Neural cell (in vitro differentiated cells): ENCODE measurements around the gene SLC4A5. TPM values are rescaled to one million over a fixed set of nuclear protein-coding genes. Genes with fewer than 3 reads are reported as not detected.

Experiments used
- H2AFZ ChIP-seq: fragments of 200-600, 300-800 bp; sonication (generic), shearing (Covaris generic); 2 replicates; pipeline ENCODE4 v1.6.0; 2014; ENCODE audit warnings: low read depth, mild to moderate bottlenecking, antibody characterized with exemption, low read length, moderate library complexity
- H3F3A ChIP-seq: fragments of 200-600 bp; shearing (Covaris generic); 2 replicates; pipeline ENCODE4 v1.6.1; 2016; ENCODE audit warnings: mild to moderate bottlenecking, moderate library complexity, mixed read lengths, antibody characterized with exemption, low read length; ENCODE audit not compliant: insufficient read depth, poor library complexity, severe bottlenecking
- H3K27ac ChIP-seq: fragments of 200-600, 300-800 bp; sonication (generic), shearing (Covaris generic); 2 replicates; pipeline ENCODE4 v1.5.1; 2014; ENCODE audit warnings: mild to moderate bottlenecking, low read length, moderate library complexity
- H3K27me3 ChIP-seq: fragments of 300-800, 200-600 bp; sonication (generic), shearing (Covaris generic); 2 replicates; pipeline ENCODE4 v1.6.0; 2014; ENCODE audit warnings: mild to moderate bottlenecking, low read depth, low read length, moderate library complexity; ENCODE audit not compliant: insufficient read depth
- H3K36me3 ChIP-seq: fragments of 300-800, 200-600 bp; sonication (generic), shearing (Covaris generic); 2 replicates; pipeline ENCODE4 v1.5.1; 2014; ENCODE audit warnings: mild to moderate bottlenecking, antibody characterized with exemption, low read length, moderate library complexity; ENCODE audit not compliant: insufficient read depth
- H3K4me2 ChIP-seq: fragments of 300-800, 200-600 bp; sonication (generic), shearing (Covaris generic); 2 replicates; pipeline ENCODE4 v1.6.0; 2014; ENCODE audit warnings: mild to moderate bottlenecking, low read length
- H3K4me3 ChIP-seq: fragments of 300-800, 200-600 bp; sonication (generic), shearing (Covaris generic); 2 replicates; pipeline ENCODE4 v1.5.1; 2014; ENCODE audit warnings: mild to moderate bottlenecking, low read length, moderate library complexity
- H3K79me2 ChIP-seq: fragments of 200-600 bp; shearing (Covaris generic); replicated peaks from 2 replicates; pipeline ENCODE4 v1.6.0; 2014; ENCODE audit warnings: mild to moderate bottlenecking, low read length, moderate library complexity; ENCODE audit not compliant: insufficient read depth
- H3K9ac ChIP-seq: fragments of 300-800, 200-600 bp; sonication (generic), shearing (Covaris generic); 2 replicates; pipeline ENCODE4 v1.6.1; 2016; ENCODE audit warnings: mild to moderate bottlenecking, low read length, mixed read lengths
- H3K9me2 ChIP-seq: fragments of 200-600 bp; shearing (Covaris generic); 2 replicates; pipeline ENCODE4 v1.6.1; 2016; ENCODE audit warnings: mild to moderate bottlenecking, low read length, mixed read lengths; ENCODE audit not compliant: insufficient read depth
- H3K9me3 ChIP-seq: fragments of 200-600, 300-800 bp; sonication (generic), shearing (Covaris generic); 2 replicates; pipeline ENCODE4 v1.6.1; 2016; ENCODE audit warnings: mild to moderate bottlenecking, mixed run types, low read length, moderate library complexity, mixed read lengths
- H4K20me1 ChIP-seq: fragments of 200-600 bp; shearing (Covaris generic); 2 replicates; pipeline ENCODE4 v1.6.1; 2016; ENCODE audit warnings: mild to moderate bottlenecking, mixed run types; ENCODE audit not compliant: insufficient read depth
- EP300 ChIP-seq: fragments of 450-650 bp; conservative IDR thresholded peaks from 2 replicates; pipeline ENCODE4 v1.6.1; 2014; ENCODE audit warnings: antibody characterized with exemption, mild to moderate bottlenecking, moderate library complexity; ENCODE audit not compliant: poor library complexity, severe bottlenecking
- EZH2 ChIP-seq: fragments of 200-600, 300-800 bp; shearing (Covaris generic), sonication (generic); IDR thresholded peaks from 2 replicates; pipeline ENCODE4 v1.6.1; 2014; ENCODE audit warnings: antibody characterized with exemption, low read length, borderline replicate concordance, mild to moderate bottlenecking; ENCODE audit not compliant: insufficient read depth, poor library complexity, severe bottlenecking
- MXI1 ChIP-seq: fragments of 450-650 bp; conservative IDR thresholded peaks from 2 replicates; pipeline ENCODE4 v1.6.1; 2014; ENCODE audit warnings: antibody characterized with exemption, mild to moderate bottlenecking; ENCODE audit not compliant: poor library complexity, severe bottlenecking
- POLR2AphosphoS5 ChIP-seq: IDR thresholded peaks from 2 replicates; pipeline ENCODE4 v1.6.1; 2012
- RAD21 ChIP-seq: fragments of 450-650 bp; conservative IDR thresholded peaks from 2 replicates; pipeline ENCODE4 v1.6.1; 2014; ENCODE audit warnings: antibody characterized with exemption, mild to moderate bottlenecking, moderate library complexity
- SMC3 ChIP-seq: fragments of 450-650 bp; conservative IDR thresholded peaks from 2 replicates; pipeline ENCODE4 v1.6.1; 2014; ENCODE audit warnings: antibody characterized with exemption, mild to moderate bottlenecking, moderate library complexity; ENCODE audit not compliant: poor library complexity
- TAF1 ChIP-seq: IDR thresholded peaks from 2 replicates; pipeline ENCODE4 v1.6.1; 2012; ENCODE audit warnings: low read depth
- polyA plus RNA-seq: library from polyadenylated mRNA; depleted of rRNA; stranded (reverse); fragments of >200 nt; gene quantifications from 2 replicates; pipeline ENCODE4 v1.2.3, GENCODE V29; 2014
- TF ChIP-seq, protein P1 (sequence below): fragments of 450-650 bp; IDR thresholded peaks from 2 replicates; pipeline ENCODE4 v1.5.1; 2014; ENCODE audit warnings: antibody characterized with exemption, mild to moderate bottlenecking, moderate library complexity; ENCODE audit not compliant: poor library complexity, severe bottlenecking
- TF ChIP-seq, protein P2 (sequence below): IDR thresholded peaks from 2 replicates; pipeline ENCODE4 v1.6.1; 2012; ENCODE audit warnings: borderline replicate concordance

SLC4A5 gene
- polyA plus RNA-seq, 1 donor from 2014 or later: 3.9 TPM

GRCh38 chr2:74383254-74383653 is 40.0 kb upstream of the SLC4A5 start:
- TF ChIP-seq POLR2AphosphoS5 (no peak), SMC3 (no peak), MXI1 (no peak), RAD21 (no peak), EZH2 (no peak), EP300 (no peak), TAF1 (no peak)
- TF ChIP-seq, protein P1, sequence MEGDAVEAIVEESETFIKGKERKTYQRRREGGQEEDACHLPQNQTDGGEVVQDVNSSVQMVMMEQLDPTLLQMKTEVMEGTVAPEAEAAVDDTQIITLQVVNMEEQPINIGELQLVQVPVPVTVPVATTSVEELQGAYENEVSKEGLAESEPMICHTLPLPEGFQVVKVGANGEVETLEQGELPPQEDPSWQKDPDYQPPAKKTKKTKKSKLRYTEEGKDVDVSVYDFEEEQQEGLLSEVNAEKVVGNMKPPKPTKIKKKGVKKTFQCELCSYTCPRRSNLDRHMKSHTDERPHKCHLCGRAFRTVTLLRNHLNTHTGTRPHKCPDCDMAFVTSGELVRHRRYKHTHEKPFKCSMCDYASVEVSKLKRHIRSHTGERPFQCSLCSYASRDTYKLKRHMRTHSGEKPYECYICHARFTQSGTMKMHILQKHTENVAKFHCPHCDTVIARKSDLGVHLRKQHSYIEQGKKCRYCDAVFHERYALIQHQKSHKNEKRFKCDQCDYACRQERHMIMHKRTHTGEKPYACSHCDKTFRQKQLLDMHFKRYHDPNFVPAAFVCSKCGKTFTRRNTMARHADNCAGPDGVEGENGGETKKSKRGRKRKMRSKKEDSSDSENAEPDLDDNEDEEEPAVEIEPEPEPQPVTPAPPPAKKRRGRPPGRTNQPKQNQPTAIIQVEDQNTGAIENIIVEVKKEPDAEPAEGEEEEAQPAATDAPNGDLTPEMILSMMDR: no peak
- TF ChIP-seq, protein P2, sequence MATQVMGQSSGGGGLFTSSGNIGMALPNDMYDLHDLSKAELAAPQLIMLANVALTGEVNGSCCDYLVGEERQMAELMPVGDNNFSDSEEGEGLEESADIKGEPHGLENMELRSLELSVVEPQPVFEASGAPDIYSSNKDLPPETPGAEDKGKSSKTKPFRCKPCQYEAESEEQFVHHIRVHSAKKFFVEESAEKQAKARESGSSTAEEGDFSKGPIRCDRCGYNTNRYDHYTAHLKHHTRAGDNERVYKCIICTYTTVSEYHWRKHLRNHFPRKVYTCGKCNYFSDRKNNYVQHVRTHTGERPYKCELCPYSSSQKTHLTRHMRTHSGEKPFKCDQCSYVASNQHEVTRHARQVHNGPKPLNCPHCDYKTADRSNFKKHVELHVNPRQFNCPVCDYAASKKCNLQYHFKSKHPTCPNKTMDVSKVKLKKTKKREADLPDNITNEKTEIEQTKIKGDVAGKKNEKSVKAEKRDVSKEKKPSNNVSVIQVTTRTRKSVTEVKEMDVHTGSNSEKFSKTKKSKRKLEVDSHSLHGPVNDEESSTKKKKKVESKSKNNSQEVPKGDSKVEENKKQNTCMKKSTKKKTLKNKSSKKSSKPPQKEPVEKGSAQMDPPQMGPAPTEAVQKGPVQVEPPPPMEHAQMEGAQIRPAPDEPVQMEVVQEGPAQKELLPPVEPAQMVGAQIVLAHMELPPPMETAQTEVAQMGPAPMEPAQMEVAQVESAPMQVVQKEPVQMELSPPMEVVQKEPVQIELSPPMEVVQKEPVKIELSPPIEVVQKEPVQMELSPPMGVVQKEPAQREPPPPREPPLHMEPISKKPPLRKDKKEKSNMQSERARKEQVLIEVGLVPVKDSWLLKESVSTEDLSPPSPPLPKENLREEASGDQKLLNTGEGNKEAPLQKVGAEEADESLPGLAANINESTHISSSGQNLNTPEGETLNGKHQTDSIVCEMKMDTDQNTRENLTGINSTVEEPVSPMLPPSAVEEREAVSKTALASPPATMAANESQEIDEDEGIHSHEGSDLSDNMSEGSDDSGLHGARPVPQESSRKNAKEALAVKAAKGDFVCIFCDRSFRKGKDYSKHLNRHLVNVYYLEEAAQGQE: no peak
- Histone ChIP-seq H3K27me3 (no peaks in the 10 kb centered on the region), H3K9ac (no peak overlapping the region), H3K9me3 (no peaks in the 10 kb centered on the region), H2AFZ (no peak overlapping the region), H3K4me3 (no peak overlapping the region), H4K20me1 (no peaks in the 10 kb centered on the region), H3K9me2 (no peaks in the 10 kb centered on the region), H3K36me3 (no peaks in the 10 kb centered on the region), H3K27ac (no peak overlapping the region), H3K4me2 (no peak overlapping the region), H3F3A (no peaks in the 10 kb centered on the region), H3K79me2 (peaks cover 93% of the 10 kb centered on the region)

GRCh38 chr2:74381751-74382150 is 38.5 kb upstream of the SLC4A5 start:
- Histone ChIP-seq H3F3A (no peaks in the 10 kb centered on the region), H3K4me3 (no peak overlapping the region), H3K79me2 (peaks cover 92% of the 10 kb centered on the region), H3K9me2 (no peaks in the 10 kb centered on the region), H3K9ac (no peak overlapping the region), H2AFZ (no peak overlapping the region), H3K9me3 (no peaks in the 10 kb centered on the region), H3K36me3 (no peaks in the 10 kb centered on the region), H3K27ac (no peak overlapping the region), H3K4me2 (no peak overlapping the region), H4K20me1 (no peaks in the 10 kb centered on the region), H3K27me3 (no peaks in the 10 kb centered on the region)
- TF ChIP-seq RAD21 (no peak), EP300 (no peak), EZH2 (no peak), SMC3 (no peak), TAF1 (no peak), MXI1 (no peak), POLR2AphosphoS5 (no peak)
- TF ChIP-seq, protein P1: no peak
- TF ChIP-seq, protein P2: no peak
